Thyroid gland (tissue), 4 donors: Measurements from ENCODE around the gene WDR36. TPM values are rescaled to one million over a fixed set of nuclear protein-coding genes. Genes with fewer than 3 reads are reported as not detected.

Experiments
- DNase-seq, 2 donors: peaks; one replicate each; pipeline ENCODE4 v3.0.0-alpha.2; 2019
- H3K27ac ChIP-seq, 3 donors: fragments of 200-600 bp; sonication (generic); 1 replicate in 2 of 3; 2 replicates in 1 of 3; pipeline ENCODE4 v1.5.1; 2016 to 2019; ENCODE audit warnings: mild to moderate bottlenecking in 1 of 3, moderate library complexity in 1 of 3
- H3K27me3 ChIP-seq: fragments of 200-600 bp; sonication (generic); one replicate; pipeline ENCODE4 v1.5.1; 2019
- H3K36me3 ChIP-seq, 2 donors: fragments of 200-600 bp; sonication (generic); one replicate each; pipeline ENCODE4 v1.5.1; 2016 to 2019
- H3K4me1 ChIP-seq, 2 donors: fragments of 200-600 bp; sonication (generic); one replicate each; pipeline ENCODE4 v1.5.1; 2017 to 2019
- H3K4me3 ChIP-seq, 3 donors: fragments of 200-600 bp; sonication (generic); replicated peaks in 1 of 3; 1 replicate in 2 of 3; 2 replicates in 1 of 3; pipeline ENCODE4 v1.5.1; 2016; ENCODE audit warnings: mild to moderate bottlenecking in 1 of 3
- H3K9me3 ChIP-seq: fragments of 200-600 bp; sonication (generic); one replicate; pipeline ENCODE4 v1.5.1; 2017
- CTCF ChIP-seq, 6 experiments: fragments of 200-600 bp in 3 of 6; fragments of 450-650 bp in 3 of 6; sonication (generic) in 3 of 6; IDR thresholded peaks; one replicate each; pipeline ENCODE4 v1.5.1; 2016 to 2019; ENCODE audit warnings: antibody characterized with exemption in 6 of 6, mild to moderate bottlenecking in 2 of 6, inconsistent platforms in 1 of 6, moderate library complexity in 1 of 6
- POLR2A ChIP-seq, 2 donors: fragments of 450-650 bp; IDR thresholded peaks; one replicate each; pipeline ENCODE4 v1.6.1; 2017; ENCODE audit warnings: antibody characterized with exemption in 2 of 2, mild to moderate bottlenecking in 2 of 2, moderate library complexity in 1 of 2
- WGBS, 2 donors: methylation state at CpG; one replicate each; pipeline ENCODE4 v1.1.5; 2017; 5-methylcytosine and 5-hydroxymethylcytosine counted together
- intact Hi-C: fragments of 100-400 bp; cut with DNase I; formaldehyde crosslinking; loops from one replicate; pipeline ENCODE4 v1.15.1; 2023
- total RNA-seq, 4 donors: library from RNA; depleted of rRNA; stranded (reverse); fragments of >200 nt; gene quantifications; one replicate each; pipeline ENCODE4 v1.2.3, GENCODE V29; 2016

WDR36 gene
- total RNA-seq, 4 donors from 2014 or later = 26.3 to 43.2 (median 30.4) TPM

- H3K36me3 ChIP-seq = peaks cover 0 to 22% of the 10 kb centered on the region in 2 donors
- intact Hi-C loops = no loop called here
- DNase-seq = no peak
- H3K27ac ChIP-seq = no peak overlapping the region
- peaks cover 0 to under 1% of the 10 kb centered on the region in 2 donors for H3K4me1 ChIP-seq
- no peaks in the 10 kb centered on the region for H3K9me3 ChIP-seq
- no peaks in the 10 kb centered on the region for H3K27me3 ChIP-seq
- WGBS, 2 donors = 56 to 66% methylated on average over 1 of the region's 1 CpG
- H3K4me3 ChIP-seq = no peak overlapping the region
- no peak for TF ChIP-seq CTCF (IDR thresholded peaks at IDR 0.05)
- TF ChIP-seq POLR2A (IDR thresholded peaks at IDR 0.05) = no peak
Observed at GRCh38 chr5:111099058-111099778, 7.1 kb downstream of the WDR36 start.

DNA sequence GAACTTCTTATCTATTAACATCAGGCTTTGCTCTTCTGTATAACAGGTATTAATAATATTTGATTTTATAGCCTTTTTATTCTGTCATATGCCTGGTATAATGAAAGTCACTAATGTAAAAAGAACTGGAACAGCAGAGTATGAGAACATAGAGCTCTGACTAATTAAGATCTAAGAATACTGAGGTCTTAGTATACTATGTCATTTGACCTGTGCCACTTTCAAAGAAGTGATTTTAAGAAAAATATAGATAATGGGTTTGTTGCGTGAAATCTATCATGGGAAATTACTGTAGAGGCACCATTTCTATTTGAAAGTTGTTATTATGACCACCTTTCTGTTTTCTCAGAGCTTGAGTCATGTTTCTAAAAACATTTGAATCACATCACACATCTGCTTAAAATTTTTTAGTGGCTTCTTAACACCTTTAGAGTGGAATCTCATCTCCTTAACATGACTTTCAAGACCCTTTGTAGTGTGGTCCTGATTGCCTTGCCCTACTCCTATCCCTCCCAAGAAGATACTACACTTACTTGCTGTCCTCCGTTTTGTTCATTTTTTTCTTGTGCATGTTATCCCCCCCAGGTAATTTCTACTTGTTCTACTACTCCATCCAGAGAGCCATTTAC lies 14.3 kb downstream of the WDR36 start:
- DNase-seq = no peak
- Histone ChIP-seq H3K27ac (no peak overlapping the region), H3K9me3 (no peaks in the 10 kb centered on the region), H3K4me1 (no peaks in the 10 kb centered on the region), H3K27me3 (no peaks in the 10 kb centered on the region), H3K4me3 (no peak overlapping the region), H3K36me3 (peaks cover 39 to 52% of the 10 kb centered on the region in 2 donors)
- intact Hi-C loops = no loop called here
- WGBS, 2 donors = 96 to 98% methylated on average over 2 of the region's 2 CpGs
- no peak for TF ChIP-seq POLR2A (IDR thresholded peaks at IDR 0.05)
- no peak for TF ChIP-seq CTCF (IDR thresholded peaks at IDR 0.05)

DNA sequence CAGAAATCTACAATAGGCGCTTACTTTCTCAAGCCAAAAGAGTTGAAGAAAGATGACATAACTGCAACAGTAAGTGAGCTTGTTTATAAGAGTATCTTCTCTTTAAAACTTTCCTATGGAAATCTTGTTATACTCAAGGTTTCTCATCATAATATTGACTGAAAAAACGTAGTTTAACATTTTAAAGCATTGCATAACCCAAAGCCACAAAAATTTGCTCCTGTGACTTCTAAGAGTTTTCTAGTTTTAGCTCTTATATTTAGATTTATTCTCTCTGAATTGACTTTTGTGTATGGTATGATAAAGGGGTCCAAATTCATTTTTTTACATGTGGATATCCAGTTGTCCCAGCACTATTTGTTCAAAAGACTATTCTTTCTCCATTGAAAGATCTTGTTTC lies 15.2 kb downstream of the WDR36 start:
- intact Hi-C loops = no loop called here
- WGBS, 2 donors = 96 to 98% methylated on average over 2 of the region's 2 CpGs
- H3K36me3 ChIP-seq = peaks cover 48 to 51% of the 10 kb centered on the region in 2 donors

GRCh38 chr5:111111956-111112355 lies 19.8 kb downstream of the WDR36 start:
- DNase-seq = no peak
- Histone ChIP-seq H3K9me3 (no peaks in the 10 kb centered on the region), H3K4me3 (no peak overlapping the region), H3K4me1 (no peaks in the 10 kb centered on the region), H3K36me3 (peaks cover 29 to 32% of the 10 kb centered on the region in 2 donors), H3K27ac (no peak overlapping the region), H3K27me3 (no peaks in the 10 kb centered on the region)
- intact Hi-C loops = no loop called here
- 93 to 94% methylated on average over 3 of the region's 3 CpGs for WGBS, 2 donors
- TF ChIP-seq POLR2A (IDR thresholded peaks at IDR 0.05) (no peak), CTCF (IDR thresholded peaks at IDR 0.05) (no peak)

More for the DNA sequence above, 15.2 kb downstream of the WDR36 start:
- Histone ChIP-seq H3K4me1 (no peaks in the 10 kb centered on the region), H3K27ac (no peak overlapping the region), H3K9me3 (no peaks in the 10 kb centered on the region), H3K4me3 (no peak overlapping the region), H3K27me3 (no peaks in the 10 kb centered on the region)
- no peak for TF ChIP-seq POLR2A (IDR thresholded peaks at IDR 0.05)
- TF ChIP-seq CTCF (IDR thresholded peaks at IDR 0.05) = no peak
- no peak for DNase-seq

DNA sequence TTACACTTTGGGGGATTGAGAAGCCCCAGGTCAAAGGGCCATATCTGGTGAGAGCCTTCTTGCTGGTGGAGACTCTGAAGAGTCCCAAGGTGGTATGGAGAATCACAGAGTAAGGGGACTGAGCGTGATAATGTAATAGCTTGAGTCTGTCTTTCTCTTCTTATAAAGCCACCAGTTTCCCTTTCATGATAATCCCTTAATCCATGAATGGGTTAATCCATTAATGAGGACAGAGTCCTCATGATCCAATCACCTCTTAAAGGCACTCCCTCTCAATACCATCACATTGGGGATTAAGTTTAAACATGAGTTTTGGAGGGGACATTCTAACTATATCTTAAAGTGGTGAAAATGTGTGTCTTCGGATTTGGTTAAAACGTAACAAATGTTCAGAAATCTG lies 21.5 kb downstream of the WDR36 start:
- Histone ChIP-seq H3K27ac (no peak overlapping the region), H3K4me1 (no peaks in the 10 kb centered on the region), H3K36me3 (peaks cover 14 to 15% of the 10 kb centered on the region in 2 donors), H3K9me3 (no peaks in the 10 kb centered on the region), H3K4me3 (no peak overlapping the region), H3K27me3 (no peaks in the 10 kb centered on the region)
- DNase-seq = no peak
- TF ChIP-seq CTCF (IDR thresholded peaks at IDR 0.05) (no peak), POLR2A (IDR thresholded peaks at IDR 0.05) (no peak)
- intact Hi-C loops = no loop called here
- WGBS, 2 donors = 96% methylated on average over 3 of the region's 3 CpGs
